ENCODE results near the gene GSTM3.
"Not testable (repeated sequence)": the region's sequence is repeated elsewhere in the genome, so short reads cannot be mapped to it uniquely, and the experiment has no call there.

- not testable (repeated sequence) for TF ChIP-seq CTCF (conservative IDR thresholded peaks at IDR 0.05); EZH2 (IDR thresholded peaks at IDR 0.05; ENCODE audit: low read depth)
Measured at GRCh38 chr1:109766991-109767636, 26.3 kb upstream of the GSTM3 start.

Data from PC-9 (cell line).